Suprapubic skin (tissue), 4 donors: ENCODE results near the gene DNAH17. TPM values are rescaled to one million over a fixed set of nuclear protein-coding genes. Genes with fewer than 3 reads are reported as not detected.

Source experiments
- DNase-seq, 2 donors: peaks; one replicate each; pipeline ENCODE4 v3.0.0-alpha.2; 2019; ENCODE audit warnings: low spot score in 2 of 2
- H3K27ac ChIP-seq: fragments of 200-600 bp; sonication (generic); one replicate; pipeline ENCODE4 v1.5.1; 2019
- H3K27me3 ChIP-seq: fragments of 200-600 bp; sonication (generic); one replicate; pipeline ENCODE4 v1.5.1; 2019
- H3K36me3 ChIP-seq: fragments of 200-600 bp; sonication (generic); one replicate; pipeline ENCODE4 v1.5.1; 2019
- H3K4me1 ChIP-seq: fragments of 200-600 bp; sonication (generic); one replicate; pipeline ENCODE4 v1.5.1; 2019
- H3K4me3 ChIP-seq: fragments of 200-600 bp; sonication (generic); one replicate; pipeline ENCODE4 v1.5.1; 2019; ENCODE audit warnings: mild to moderate bottlenecking
- H3K9me3 ChIP-seq: fragments of 200-600 bp; sonication (generic); one replicate; pipeline ENCODE4 v1.5.1; 2019
- CTCF ChIP-seq, 2 donors: fragments of 200-600 bp in 1 of 2; fragments of 450-650 bp in 1 of 2; sonication (generic) in 1 of 2; IDR thresholded peaks; one replicate each; pipeline ENCODE4 v1.5.1; 2016 to 2019; ENCODE audit warnings: antibody characterized with exemption in 2 of 2, mild to moderate bottlenecking in 1 of 2, moderate library complexity in 1 of 2
- EP300 ChIP-seq: sonication (generic); formaldehyde crosslinking; IDR thresholded peaks from one replicate; pipeline ENCODE4 v1.6.1; 2017; ENCODE audit warnings: antibody characterized with exemption
- POLR2A ChIP-seq, 2 donors: fragments of 450-650 bp; IDR thresholded peaks; one replicate each; pipeline ENCODE4 v1.6.1; 2017; ENCODE audit warnings: antibody characterized with exemption in 2 of 2, mild to moderate bottlenecking in 2 of 2, moderate library complexity in 2 of 2
- POLR2AphosphoS5 ChIP-seq, 3 donors: sonication (generic); formaldehyde crosslinking; IDR thresholded peaks; one replicate each; pipeline ENCODE4 v1.6.1; 2017; ENCODE audit warnings: antibody characterized with exemption in 3 of 3
- WGBS: methylation state at CpG from one replicate; pipeline ENCODE4 v1.1.5; 2018; 5-methylcytosine and 5-hydroxymethylcytosine counted together
- total RNA-seq, 4 donors: library from RNA; depleted of rRNA; stranded (reverse); fragments of >200 nt; gene quantifications; one replicate each; pipeline ENCODE4 v1.1.0, GENCODE V29; 2016

Gene DNAH17
- total RNA-seq, 4 donors from 2014 or later: 3.7 to 6.7 (median 5.2) TPM

DNA sequence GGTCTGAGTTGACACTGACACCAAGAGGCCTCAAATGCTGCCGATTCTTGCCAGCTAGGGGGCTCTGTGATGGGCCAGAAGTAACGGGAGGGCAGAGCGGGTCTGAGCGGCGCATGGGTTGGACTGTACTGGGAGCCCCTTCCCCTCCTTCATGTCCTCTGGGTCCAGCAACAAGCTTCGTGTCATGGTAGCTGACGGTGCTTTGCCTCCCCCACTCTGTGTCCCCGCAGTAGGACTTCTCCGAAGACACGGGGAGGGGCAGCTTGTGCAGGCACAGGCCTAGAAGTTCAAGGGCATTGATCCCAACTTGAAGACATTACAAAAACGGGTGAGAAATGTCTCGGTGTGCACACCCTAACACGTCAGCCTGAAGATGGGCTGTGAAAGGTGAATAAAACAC, 39.8 kb upstream of the DNAH17 start:
- no peak for TF ChIP-seq CTCF (IDR thresholded peaks at IDR 0.05)
- TF ChIP-seq EP300: no peak
- no peak for TF ChIP-seq POLR2AphosphoS5 (IDR thresholded peaks at IDR 0.05)
- TF ChIP-seq POLR2A (IDR thresholded peaks at IDR 0.05): no peak
- Histone ChIP-seq H3K9me3 (no peaks in the 10 kb centered on the region), H3K4me3 (no peak overlapping the region), H3K4me1 (peaks cover 2% of the 10 kb centered on the region), H3K36me3 (no peaks in the 10 kb centered on the region), H3K27ac (no peak overlapping the region), H3K27me3 (no peaks in the 10 kb centered on the region)
- DNase-seq: no peak
- WGBS: 74% methylated on average over 13 of the region's 13 CpGs

DNA sequence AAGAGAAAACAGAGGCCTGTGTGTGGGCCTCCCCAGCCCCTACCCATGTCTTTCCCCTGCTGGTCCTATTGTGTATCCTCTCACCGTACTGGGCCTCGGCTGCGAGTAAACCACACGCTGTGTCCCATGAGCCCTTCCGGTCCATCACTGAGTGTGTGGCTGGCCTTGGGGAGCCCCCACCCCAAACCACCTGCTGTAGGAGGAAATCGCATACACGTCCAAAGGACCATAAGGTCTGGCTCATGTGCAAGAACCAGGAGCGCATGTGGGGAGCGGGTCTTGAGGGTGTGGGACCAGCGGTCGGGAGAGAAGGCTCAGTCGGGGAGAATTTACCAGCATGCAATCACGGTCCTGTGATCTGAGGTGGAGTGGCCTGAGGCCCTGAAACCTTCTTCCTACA, 38.4 kb upstream of the DNAH17 start:
- Histone ChIP-seq H3K4me3 (no peak overlapping the region), H3K27me3 (no peaks in the 10 kb centered on the region), H3K4me1 (peaks cover 2% of the 10 kb centered on the region), H3K27ac (no peak overlapping the region), H3K9me3 (no peaks in the 10 kb centered on the region), H3K36me3 (no peaks in the 10 kb centered on the region)
- 95% methylated on average over 13 of the region's 13 CpGs for WGBS
- TF ChIP-seq CTCF (IDR thresholded peaks at IDR 0.05) (no peak), POLR2AphosphoS5 (IDR thresholded peaks at IDR 0.05) (no peak), POLR2A (IDR thresholded peaks at IDR 0.05) (no peak), EP300 (no peak)
- no peak for DNase-seq

DNA sequence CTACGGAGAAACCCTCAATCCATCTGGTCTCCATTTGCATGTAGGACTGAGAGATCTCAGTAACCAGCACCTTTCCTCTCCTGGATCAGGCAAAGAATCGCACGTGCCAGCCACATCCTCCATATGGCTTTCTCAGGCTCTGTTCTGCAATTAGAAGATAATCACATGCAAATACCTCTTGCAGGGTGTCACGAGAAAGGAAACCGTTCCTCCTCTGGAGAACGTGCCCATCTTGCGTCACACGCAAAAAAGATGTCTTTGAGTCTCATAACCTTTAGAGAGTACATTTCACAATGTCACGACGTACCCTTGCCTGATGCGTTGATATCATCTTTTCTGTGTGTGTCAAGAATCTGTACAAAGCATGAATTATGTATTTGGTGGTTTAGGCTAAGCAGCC, 36.2 kb upstream of the DNAH17 start:
- no peaks in the 10 kb centered on the region for H3K9me3 ChIP-seq
- peaks cover 2% of the 10 kb centered on the region for H3K4me1 ChIP-seq
- DNase-seq: no peak
- no peaks in the 10 kb centered on the region for H3K27me3 ChIP-seq
- no peak overlapping the region for H3K27ac ChIP-seq
- TF ChIP-seq POLR2A (IDR thresholded peaks at IDR 0.05) (no peak), EP300 (no peak), CTCF (IDR thresholded peaks at IDR 0.05) (no peak), POLR2AphosphoS5 (IDR thresholded peaks at IDR 0.05) (no peak)
- H3K4me3 ChIP-seq: no peak overlapping the region
- H3K36me3 ChIP-seq: no peaks in the 10 kb centered on the region
- 85% methylated on average over 11 of the region's 11 CpGs for WGBS

GRCh38 chr17:78611607-78612006, 34.4 kb upstream of the DNAH17 start:
- Histone ChIP-seq H3K4me3 (no peak overlapping the region), H3K9me3 (no peaks in the 10 kb centered on the region), H3K27me3 (no peaks in the 10 kb centered on the region), H3K27ac (no peak overlapping the region), H3K4me1 (no peaks in the 10 kb centered on the region), H3K36me3 (no peaks in the 10 kb centered on the region)
- 38% methylated on average over 6 of the region's 6 CpGs for WGBS
- DNase-seq: no peak
- TF ChIP-seq POLR2AphosphoS5 (IDR thresholded peaks at IDR 0.05) (no peak), CTCF (IDR thresholded peaks at IDR 0.05) (no peak), EP300 (no peak), POLR2A (IDR thresholded peaks at IDR 0.05) (no peak)

DNA sequence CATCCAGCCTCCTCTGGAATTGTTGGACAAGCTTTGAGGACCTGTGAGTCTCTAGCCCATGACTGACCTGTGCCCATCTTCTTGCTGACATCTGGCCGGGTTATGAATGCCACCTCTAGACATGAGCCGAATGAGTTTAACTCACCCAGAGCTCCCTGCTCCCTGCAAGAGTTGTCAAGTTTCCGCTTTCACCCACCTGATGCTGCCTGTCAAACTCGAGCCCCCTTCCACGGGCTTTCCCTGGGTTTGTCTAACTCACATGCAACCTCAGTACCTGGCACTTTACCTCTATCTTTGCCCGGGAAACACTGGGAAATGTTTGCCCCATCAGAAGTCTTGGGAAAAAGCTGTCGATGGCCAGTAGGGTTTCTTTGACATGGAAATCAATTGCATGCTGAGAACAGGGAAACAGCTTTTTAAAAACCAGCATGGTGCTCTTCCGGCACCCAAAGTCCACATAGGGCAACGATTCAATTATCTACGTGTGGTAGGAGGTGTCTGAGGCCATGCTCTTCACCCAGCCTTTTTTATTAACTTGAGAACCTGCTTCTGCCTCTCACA, 33.8 kb upstream of the DNAH17 start:
- H3K27ac ChIP-seq: no peak overlapping the region

More for the DNA sequence above, 33.8 kb upstream of the DNAH17 start:
- Histone ChIP-seq H3K4me3 (no peak overlapping the region), H3K4me1 (no peaks in the 10 kb centered on the region), H3K9me3 (no peaks in the 10 kb centered on the region), H3K36me3 (no peaks in the 10 kb centered on the region), H3K27me3 (no peaks in the 10 kb centered on the region)
- 71% methylated on average over 10 of the region's 10 CpGs for WGBS
- no peak for DNase-seq
- no peak for TF ChIP-seq CTCF (IDR thresholded peaks at IDR 0.05)
- no peak for TF ChIP-seq EP300
- TF ChIP-seq POLR2AphosphoS5 (IDR thresholded peaks at IDR 0.05): no peak
- no peak for TF ChIP-seq POLR2A (IDR thresholded peaks at IDR 0.05)
